Calu3 (cell line): ENCODE data around the gene SETBP1. TPM values are rescaled to one million over a fixed set of nuclear protein-coding genes. Genes with fewer than 3 reads are reported as not detected.

Experiments used
- BruUV-seq: library from RNA; stranded (reverse); fragments of 400-500 nt; replicated peaks from 2 replicates; lab custom pipeline; 2021; lab: Mats Ljungman, UMichigan
- CTCF ChIA-PET: fragments of 300-600 bp; sonication (Branson Sonifier 250); formaldehyde crosslinking; loops from one replicate; lab custom pipeline; 2022; ENCODE audit warnings: antibody characterized with exemption; lab: Charles Lee
- DNase-seq: peaks from one replicate; pipeline ENCODE4 v3.0.0; 2022
- H3K27ac Mint-ChIP-seq: one replicate; pipeline ENCODE4 v1.8.0; 2022; ENCODE audit warnings: mixed read lengths; ENCODE audit not compliant: unreplicated experiment
- H3K27me3 Mint-ChIP-seq: one replicate; pipeline ENCODE4 v1.8.0; 2022; ENCODE audit warnings: mixed read lengths; ENCODE audit not compliant: unreplicated experiment
- H3K36me3 Mint-ChIP-seq: one replicate; pipeline ENCODE4 v1.8.0; 2022; ENCODE audit warnings: mild to moderate bottlenecking, moderate library complexity, mixed read lengths; ENCODE audit not compliant: insufficient read depth, unreplicated experiment
- H3K4me1 Mint-ChIP-seq: one replicate; pipeline ENCODE4 v1.8.0; 2022; ENCODE audit warnings: mild to moderate bottlenecking, low read depth, mixed read lengths; ENCODE audit not compliant: unreplicated experiment
- H3K4me3 Mint-ChIP-seq: one replicate; pipeline ENCODE4 v1.8.0; 2022; ENCODE audit warnings: mild to moderate bottlenecking, low read depth, moderate library complexity, mixed read lengths; ENCODE audit not compliant: unreplicated experiment
- H3K9me3 Mint-ChIP-seq: one replicate; pipeline ENCODE4 v1.8.0; 2022; ENCODE audit warnings: low read depth, mixed read lengths; ENCODE audit not compliant: unreplicated experiment
- intact Hi-C: fragments of 100-400 bp; cut with micrococcal nuclease; formaldehyde crosslinking; loops from one replicate; pipeline ENCODE4 v1.10.0; 2022; ENCODE audit not compliant: unreplicated experiment
- total RNA-seq: library from RNA; stranded (reverse); gene quantifications from 2 replicates; pipeline ENCODE4 v1.2.3, GENCODE V29; 2022
- TF ChIP-seq, protein P1 (sequence below): fragments of 200-600 bp; IDR thresholded peaks from one replicate; pipeline ENCODE4 v1.8.0; 2022; ENCODE audit warnings: antibody characterized with exemption; ENCODE audit not compliant: unreplicated experiment

The SETBP1 gene
- total RNA-seq, 1 experiment from 2014 or later, result 6.0 TPM

DNA sequence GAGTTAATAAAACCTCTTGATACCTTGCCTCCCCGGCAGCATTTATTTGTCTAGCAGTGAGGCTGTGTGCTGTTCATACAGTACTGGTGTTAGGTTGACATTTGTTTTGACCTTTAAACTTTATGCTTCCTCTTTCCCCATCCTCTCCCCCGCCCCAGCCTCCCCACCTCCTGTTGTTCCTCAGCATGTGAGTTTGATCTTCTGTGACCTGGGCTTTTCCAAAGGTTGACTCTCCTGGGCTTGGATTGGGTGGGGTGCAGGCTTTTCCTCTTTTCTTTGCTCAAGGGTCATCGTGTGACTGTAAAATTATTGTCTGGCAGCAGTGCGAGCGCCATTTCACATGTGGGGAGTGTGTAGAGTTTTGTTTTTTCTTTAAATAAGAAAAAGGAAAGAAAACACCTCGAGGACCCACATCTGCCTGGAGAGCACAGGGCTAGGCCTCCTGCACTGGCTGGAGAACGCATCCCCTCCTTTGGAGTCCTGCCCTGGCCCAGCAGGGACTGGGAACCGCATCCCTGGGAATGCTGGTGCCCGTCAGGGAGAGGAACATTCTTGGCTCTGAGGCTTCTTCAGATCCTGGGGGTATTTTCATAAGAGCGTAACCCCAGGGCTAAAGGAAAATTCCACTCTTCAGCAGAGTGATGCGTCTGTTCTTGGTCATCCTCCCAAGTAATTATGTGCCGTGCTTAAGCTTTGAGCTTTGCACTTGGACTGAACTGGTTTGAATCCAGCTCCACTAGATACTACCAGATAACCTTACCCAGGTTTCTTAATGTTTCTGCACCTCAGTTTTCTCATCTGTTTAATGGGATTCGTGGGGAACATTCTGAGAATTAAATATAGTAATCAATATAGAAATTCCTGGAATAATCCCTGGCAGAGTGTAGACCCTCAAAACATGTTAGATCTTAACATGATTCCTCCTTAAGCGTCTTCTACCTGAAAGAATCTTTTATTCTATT is 91.5 kb downstream of the SETBP1 start:
- H3K9me3 Mint-ChIP-seq, result no peaks in the 10 kb centered on the region
- H3K4me3 Mint-ChIP-seq, result no peak overlapping the region
- CTCF ChIA-PET, result no interaction called here
- peaks cover 14% of the 10 kb centered on the region for H3K4me1 Mint-ChIP-seq
- intact Hi-C loops, result no loop called here
- TF ChIP-seq, protein P1, sequence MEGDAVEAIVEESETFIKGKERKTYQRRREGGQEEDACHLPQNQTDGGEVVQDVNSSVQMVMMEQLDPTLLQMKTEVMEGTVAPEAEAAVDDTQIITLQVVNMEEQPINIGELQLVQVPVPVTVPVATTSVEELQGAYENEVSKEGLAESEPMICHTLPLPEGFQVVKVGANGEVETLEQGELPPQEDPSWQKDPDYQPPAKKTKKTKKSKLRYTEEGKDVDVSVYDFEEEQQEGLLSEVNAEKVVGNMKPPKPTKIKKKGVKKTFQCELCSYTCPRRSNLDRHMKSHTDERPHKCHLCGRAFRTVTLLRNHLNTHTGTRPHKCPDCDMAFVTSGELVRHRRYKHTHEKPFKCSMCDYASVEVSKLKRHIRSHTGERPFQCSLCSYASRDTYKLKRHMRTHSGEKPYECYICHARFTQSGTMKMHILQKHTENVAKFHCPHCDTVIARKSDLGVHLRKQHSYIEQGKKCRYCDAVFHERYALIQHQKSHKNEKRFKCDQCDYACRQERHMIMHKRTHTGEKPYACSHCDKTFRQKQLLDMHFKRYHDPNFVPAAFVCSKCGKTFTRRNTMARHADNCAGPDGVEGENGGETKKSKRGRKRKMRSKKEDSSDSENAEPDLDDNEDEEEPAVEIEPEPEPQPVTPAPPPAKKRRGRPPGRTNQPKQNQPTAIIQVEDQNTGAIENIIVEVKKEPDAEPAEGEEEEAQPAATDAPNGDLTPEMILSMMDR, result no peak
- H3K27me3 Mint-ChIP-seq, result no peaks in the 10 kb centered on the region
- H3K36me3 Mint-ChIP-seq, result no peaks in the 10 kb centered on the region
- no peak overlapping the region for H3K27ac Mint-ChIP-seq
- BruUV-seq, result no TSS peak
- DNase-seq, result no peak

DNA sequence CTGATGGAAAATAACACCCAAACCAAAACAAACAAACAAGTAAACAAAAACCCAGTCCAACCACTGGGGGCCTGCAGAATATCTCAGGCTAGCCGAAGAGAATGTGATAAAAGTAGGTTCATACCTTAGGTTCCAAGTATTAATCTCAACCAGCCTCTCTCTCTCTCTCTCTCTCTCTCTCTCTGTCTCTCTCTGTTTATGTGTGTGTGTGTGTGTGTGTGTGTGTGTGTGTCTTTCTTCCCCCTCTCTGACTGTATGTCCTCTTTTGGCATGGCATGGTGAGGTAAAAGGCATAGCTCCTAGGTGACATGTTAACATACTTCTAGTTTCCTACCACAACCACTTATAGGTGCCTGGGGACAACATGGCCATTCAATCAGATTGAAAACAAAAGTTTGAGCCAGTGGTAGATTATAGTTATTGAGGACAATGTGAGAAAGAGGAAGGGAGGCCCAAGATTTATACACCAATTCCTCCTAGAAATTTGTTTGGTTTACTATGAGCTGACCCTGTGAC is 93.0 kb downstream of the SETBP1 start:
- Mint-ChIP-seq H3K9me3 (no peaks in the 10 kb centered on the region), H3K27ac (no peak overlapping the region), H3K4me3 (no peak overlapping the region), H3K27me3 (no peaks in the 10 kb centered on the region), H3K4me1 (peaks cover 17% of the 10 kb centered on the region), H3K36me3 (no peaks in the 10 kb centered on the region)
- BruUV-seq, result no TSS peak
- intact Hi-C loops, result no loop called here
- CTCF ChIA-PET, result interaction anchor here (0.6 kb wide), 1 partner anchor 12 kb away, joined by 3 read pairs; no protein-coding TSS in a partner anchor
- no peak for DNase-seq
- TF ChIP-seq, protein P1, result no peak

DNA sequence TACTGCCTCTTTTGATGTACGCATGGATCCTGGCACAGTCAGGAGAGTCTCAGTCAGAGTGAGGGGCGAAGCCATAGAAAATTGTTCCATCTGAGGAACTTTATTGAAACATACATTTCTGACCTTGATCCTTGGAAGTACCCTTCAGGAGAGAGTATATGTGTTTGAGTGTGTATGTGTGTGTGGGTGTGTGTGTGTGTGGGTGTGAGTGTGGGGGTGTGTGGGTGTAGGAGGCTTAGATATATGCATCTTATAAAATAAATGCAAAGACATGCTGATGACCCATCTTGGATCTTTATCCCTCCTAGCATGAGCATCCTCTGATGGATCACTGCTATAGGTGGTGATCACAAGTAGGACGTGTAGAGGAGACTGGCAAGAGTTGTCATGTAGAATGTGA is 93.5 kb downstream of the SETBP1 start:
- H3K4me1 Mint-ChIP-seq, result peaks cover 22% of the 10 kb centered on the region
- TF ChIP-seq, protein P1, result no peak
- DNase-seq, result no peak
- H3K9me3 Mint-ChIP-seq, result no peaks in the 10 kb centered on the region
- H3K4me3 Mint-ChIP-seq, result no peak overlapping the region
- no TSS peak for BruUV-seq
- H3K27me3 Mint-ChIP-seq, result no peaks in the 10 kb centered on the region
- intact Hi-C loops, result no loop called here
- H3K27ac Mint-ChIP-seq, result no peak overlapping the region
- no peaks in the 10 kb centered on the region for H3K36me3 Mint-ChIP-seq
- CTCF ChIA-PET, result interaction anchor here (0.6 kb wide), 1 partner anchor 12 kb away, joined by 3 read pairs; no protein-coding TSS in a partner anchor

DNA sequence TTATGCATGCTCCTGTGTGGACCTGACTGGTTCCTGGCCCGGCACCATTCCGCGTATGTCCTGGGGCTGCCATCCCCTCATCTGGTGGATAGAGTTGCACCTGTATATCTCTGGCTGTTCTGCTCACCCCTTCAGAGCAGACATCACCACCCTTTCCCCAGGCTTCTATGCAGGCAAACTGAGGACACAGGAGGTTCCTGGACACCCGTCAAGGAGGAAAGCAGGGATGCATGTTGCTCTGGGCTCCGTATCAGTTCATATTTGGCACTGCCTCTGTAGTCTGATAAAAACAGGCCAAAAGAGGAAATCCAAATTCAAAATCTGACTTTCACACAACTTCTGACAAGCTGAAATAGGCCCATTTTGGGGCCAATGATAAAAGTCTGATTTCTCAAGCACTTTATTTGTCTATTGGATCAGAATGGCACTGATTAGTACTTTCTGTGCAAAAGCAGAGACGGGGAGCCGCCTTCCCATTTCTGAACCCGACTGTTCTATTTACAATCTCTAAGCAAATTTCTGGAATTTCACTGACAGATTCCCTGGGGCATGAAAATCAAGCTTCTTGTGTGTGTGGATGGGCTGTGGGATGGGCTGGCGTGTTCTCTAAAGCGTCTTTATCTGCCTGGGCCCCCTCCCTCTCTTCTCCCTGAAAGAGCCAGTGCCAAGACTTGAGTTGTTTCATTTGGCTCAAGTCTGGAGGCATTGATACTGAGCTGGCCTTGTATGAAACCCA is 96.9 kb downstream of the SETBP1 start:
- DNase-seq, result no peak
- CTCF ChIA-PET, result no interaction called here
- Mint-ChIP-seq H3K27me3 (no peaks in the 10 kb centered on the region), H3K27ac (no peak overlapping the region), H3K4me3 (no peak overlapping the region), H3K9me3 (no peaks in the 10 kb centered on the region), H3K36me3 (no peaks in the 10 kb centered on the region), H3K4me1 (peaks cover 12% of the 10 kb centered on the region)
- TF ChIP-seq, protein P1, result no peak
- no TSS peak for BruUV-seq
- intact Hi-C loops, result no loop called here
